SU-DHL-6 (cell line): ENCODE results near the gene MED10.

Experiments
- CTCF ChIP-seq: fragments of 200-600 bp; sonication (generic); IDR thresholded peaks from one replicate; pipeline ENCODE4 v1.5.1; 2017; ENCODE audit warnings: antibody characterized with exemption, mild to moderate bottlenecking, low read length, moderate library complexity; ENCODE audit not compliant: insufficient read depth, poor library complexity, severe bottlenecking
- EZH2phosphoT487 ChIP-seq: fragments of 200-600 bp; sonication (generic), shearing (Covaris generic); conservative IDR thresholded peaks from 2 replicates; pipeline ENCODE4 v1.6.1; 2018; ENCODE audit warnings: mild to moderate bottlenecking, antibody characterized with exemption, low read length, moderate library complexity, mixed read lengths

GRCh38 chr5:6358434-6358820 is 19.9 kb downstream of the MED10 start:
- TF ChIP-seq CTCF = no peak
- no peak for TF ChIP-seq EZH2phosphoT487
